Uterus (tissue), 2 donors: ENCODE results near the gene LUM.
A peak's percentile ranks its signal among the peaks of the same experiment; 100 is the strongest.

Source experiments
- POLR2A ChIP-seq, 2 donors: fragments of 450-650 bp; IDR thresholded peaks; one replicate each; pipeline ENCODE4 v1.6.1; 2016; ENCODE audit warnings: antibody characterized with exemption in 2 of 2, mild to moderate bottlenecking in 1 of 2, moderate library complexity in 1 of 2
- TF ChIP-seq, protein P1 (sequence below), 4 experiments: fragments of 200-600 bp in 2 of 4; fragments of 450-650 bp in 2 of 4; sonication (generic) in 2 of 4; IDR thresholded peaks; one replicate each; pipeline ENCODE4 v1.5.1; 2016 to 2019; ENCODE audit warnings: antibody characterized with exemption in 4 of 4, mild to moderate bottlenecking in 2 of 4, moderate library complexity in 1 of 4

- TF ChIP-seq POLR2A (IDR thresholded peaks at IDR 0.05), result no peak
- TF ChIP-seq, protein P1, sequence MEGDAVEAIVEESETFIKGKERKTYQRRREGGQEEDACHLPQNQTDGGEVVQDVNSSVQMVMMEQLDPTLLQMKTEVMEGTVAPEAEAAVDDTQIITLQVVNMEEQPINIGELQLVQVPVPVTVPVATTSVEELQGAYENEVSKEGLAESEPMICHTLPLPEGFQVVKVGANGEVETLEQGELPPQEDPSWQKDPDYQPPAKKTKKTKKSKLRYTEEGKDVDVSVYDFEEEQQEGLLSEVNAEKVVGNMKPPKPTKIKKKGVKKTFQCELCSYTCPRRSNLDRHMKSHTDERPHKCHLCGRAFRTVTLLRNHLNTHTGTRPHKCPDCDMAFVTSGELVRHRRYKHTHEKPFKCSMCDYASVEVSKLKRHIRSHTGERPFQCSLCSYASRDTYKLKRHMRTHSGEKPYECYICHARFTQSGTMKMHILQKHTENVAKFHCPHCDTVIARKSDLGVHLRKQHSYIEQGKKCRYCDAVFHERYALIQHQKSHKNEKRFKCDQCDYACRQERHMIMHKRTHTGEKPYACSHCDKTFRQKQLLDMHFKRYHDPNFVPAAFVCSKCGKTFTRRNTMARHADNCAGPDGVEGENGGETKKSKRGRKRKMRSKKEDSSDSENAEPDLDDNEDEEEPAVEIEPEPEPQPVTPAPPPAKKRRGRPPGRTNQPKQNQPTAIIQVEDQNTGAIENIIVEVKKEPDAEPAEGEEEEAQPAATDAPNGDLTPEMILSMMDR (IDR thresholded peaks at IDR 0.05), result peak; percentile 37 to 68 (median 53)
Measured at GRCh38 chr12:91109148-91109564, 2.1 kb downstream of the LUM start.
